ENCODE data around the gene SLC17A9. TPM values are rescaled to one million over a fixed set of nuclear protein-coding genes. Genes with fewer than 3 reads are reported as not detected.
A peak's percentile ranks its signal among the peaks of the same experiment; 100 is the strongest.
"Not testable (repeated sequence)": the region's sequence is repeated elsewhere in the genome, so short reads cannot be mapped to it uniquely, and the experiment has no call there.

SLC17A9 gene
- total RNA-seq, 3 donors from 2014 or later, result 6.8 to 16.1 (median 13.3) TPM

DNA sequence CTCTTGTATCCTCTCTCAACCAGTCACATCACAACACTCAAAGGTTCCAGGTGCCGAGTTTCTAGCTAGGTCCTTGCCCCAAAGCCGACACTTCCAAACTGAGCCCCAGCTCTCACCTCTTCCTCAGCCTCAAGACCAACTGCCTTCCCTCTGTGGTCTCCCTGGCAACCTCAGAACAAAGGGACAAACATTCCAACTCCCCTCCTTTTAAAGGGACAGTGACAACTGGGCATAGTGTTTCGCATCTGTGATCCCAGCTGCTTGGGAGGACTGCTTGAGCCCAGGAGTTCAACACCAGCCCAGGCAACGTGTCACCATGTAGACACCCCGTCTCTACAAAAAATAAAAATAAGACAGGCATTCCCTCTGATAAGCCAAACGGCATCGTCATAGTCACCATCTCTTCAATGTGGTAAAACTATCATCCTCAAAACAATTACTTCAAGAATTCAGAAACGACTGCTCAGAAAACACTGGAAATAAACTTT, 37.5 kb upstream of the SLC17A9 start:
- Mint-ChIP-seq H3K36me3 (ENCODE audit: insufficient read depth) (peaks cover 15% of the 10 kb centered on the region), H3K4me1 (ENCODE audit: low read depth) (peaks cover 67% of the 10 kb centered on the region), H3K27me3 (ENCODE audit: low read depth) (no peaks in the 10 kb centered on the region), H3K4me3 (peak overlapping the region; percentile 47), H3K9me3 (no peaks in the 10 kb centered on the region)
- peak; percentile 16 to 21 for ATAC-seq
- no peak for DNase-seq

DNA sequence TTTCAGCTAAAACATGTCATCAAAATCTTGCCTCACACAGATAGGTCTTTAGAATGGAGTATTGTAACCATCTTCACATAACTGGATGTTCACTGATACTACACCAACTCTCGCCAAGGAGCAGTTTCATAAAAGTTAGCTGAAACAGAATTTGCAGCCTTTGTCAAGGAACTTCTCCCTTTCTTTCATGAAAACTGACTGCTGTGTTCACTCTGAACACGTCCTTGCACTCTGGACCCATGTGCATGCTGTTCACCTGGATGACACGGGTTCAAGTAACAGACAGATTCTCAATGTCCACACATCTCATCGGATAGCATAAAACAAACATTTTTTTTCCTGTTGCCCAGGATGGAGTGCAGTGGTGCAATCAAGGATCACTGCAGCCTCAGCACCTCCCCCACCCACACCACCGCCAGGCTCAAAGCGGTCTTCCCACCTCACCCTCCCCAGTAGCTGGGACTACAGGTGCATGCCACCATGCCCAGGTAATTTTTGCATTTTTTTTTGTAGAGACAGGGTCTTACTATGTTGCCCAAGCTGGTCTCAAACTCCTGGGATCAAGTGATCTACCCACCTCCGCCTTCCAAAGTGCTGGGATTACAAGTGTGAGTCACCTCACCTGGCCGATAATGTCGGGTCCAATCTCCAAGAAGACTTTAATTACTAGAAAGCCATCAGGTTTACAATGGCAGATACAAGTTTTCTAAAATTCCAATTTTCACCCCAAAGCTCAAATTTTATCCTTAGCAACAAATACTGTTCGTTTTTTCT, 35.6 kb upstream of the SLC17A9 start:
- H3K9me3 Mint-ChIP-seq, result no peaks in the 10 kb centered on the region
- DNase-seq, result no peak
- peaks cover 77% of the 10 kb centered on the region for H3K4me1 Mint-ChIP-seq (ENCODE audit: low read depth)
- no peak for ATAC-seq
- peak overlapping the region; percentile 71 for H3K4me3 Mint-ChIP-seq
- no peaks in the 10 kb centered on the region for H3K27me3 Mint-ChIP-seq (ENCODE audit: low read depth)
- peaks cover 8% of the 10 kb centered on the region for H3K36me3 Mint-ChIP-seq (ENCODE audit: insufficient read depth)

DNA sequence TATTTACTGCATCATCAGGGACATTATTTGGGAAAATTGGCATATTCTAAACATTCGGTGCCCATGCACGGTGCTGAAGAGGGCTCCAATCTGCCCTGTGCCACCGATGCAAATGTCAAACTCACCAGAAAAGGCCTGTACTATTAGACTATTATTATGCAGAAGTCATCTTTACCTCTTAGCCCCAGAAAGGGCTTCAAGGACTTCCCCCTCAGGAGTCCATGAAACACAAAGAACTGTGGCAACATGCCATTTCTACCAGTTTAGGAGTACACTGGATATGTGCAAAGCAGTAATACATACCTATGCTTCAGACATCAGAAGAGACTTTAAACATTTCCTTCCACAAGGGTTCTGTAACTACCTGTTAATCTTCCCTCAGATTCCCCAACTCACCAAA, 34.8 kb upstream of the SLC17A9 start:
- ATAC-seq (no peak), DNase-seq (no peak)
- H3K9me3 Mint-ChIP-seq, result no peaks in the 10 kb centered on the region
- peaks cover 85% of the 10 kb centered on the region for H3K4me1 Mint-ChIP-seq (ENCODE audit: low read depth)
- no peaks in the 10 kb centered on the region for H3K27me3 Mint-ChIP-seq (ENCODE audit: low read depth)
- peaks cover 8% of the 10 kb centered on the region for H3K36me3 Mint-ChIP-seq (ENCODE audit: insufficient read depth)
- peak overlapping the region; percentile 71 for H3K4me3 Mint-ChIP-seq

DNA sequence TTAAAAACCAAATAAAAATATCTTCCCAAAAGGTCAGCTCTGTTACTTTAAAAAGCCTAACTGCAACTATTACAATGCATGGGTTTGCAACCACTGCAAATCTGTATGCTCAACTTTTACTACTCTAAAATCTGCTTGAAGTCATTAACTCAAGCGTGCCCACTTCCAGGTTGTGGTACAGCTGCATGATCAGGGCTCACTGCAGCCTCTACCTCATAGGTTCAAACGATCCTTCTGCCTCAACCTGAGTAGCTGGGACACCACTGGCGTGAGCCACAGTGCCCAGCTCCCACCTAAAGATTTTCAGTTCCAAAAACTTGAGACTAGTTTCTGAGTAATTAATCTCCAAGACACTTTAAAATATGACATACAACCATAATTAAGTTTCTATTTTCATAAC, 34.4 kb upstream of the SLC17A9 start:
- H3K36me3 Mint-ChIP-seq (ENCODE audit: insufficient read depth), result peaks cover 6% of the 10 kb centered on the region
- no peak for DNase-seq
- H3K4me3 Mint-ChIP-seq, result peak overlapping the region; percentile 71
- peak; percentile 28 to 44 for ATAC-seq
- H3K4me1 Mint-ChIP-seq (ENCODE audit: low read depth), result peaks cover 86% of the 10 kb centered on the region
- H3K27me3 Mint-ChIP-seq (ENCODE audit: low read depth), result no peaks in the 10 kb centered on the region
- H3K9me3 Mint-ChIP-seq, result no peaks in the 10 kb centered on the region

DNA sequence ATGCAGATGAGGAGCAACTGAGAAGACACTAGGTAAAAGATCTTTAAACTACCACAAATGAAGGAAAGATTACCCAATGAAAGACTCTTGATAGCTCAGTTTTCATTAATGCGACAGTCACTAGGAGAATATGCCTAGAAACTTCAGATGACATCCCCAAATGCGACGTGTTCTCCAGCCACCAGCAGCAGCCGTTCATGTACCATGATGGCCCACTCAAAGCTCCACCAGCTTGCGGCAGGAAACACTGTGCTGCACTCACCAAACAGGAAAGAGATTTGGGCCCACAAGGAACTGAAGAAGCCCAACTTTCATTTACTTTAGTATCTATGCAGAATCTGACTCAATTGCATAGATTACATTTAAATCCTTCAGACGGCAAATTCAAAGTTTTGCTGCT, 33.7 kb upstream of the SLC17A9 start:
- peaks cover 6% of the 10 kb centered on the region for H3K36me3 Mint-ChIP-seq (ENCODE audit: insufficient read depth)
- H3K27me3 Mint-ChIP-seq (ENCODE audit: low read depth), result no peaks in the 10 kb centered on the region
- peak overlapping the region; percentile 71 for H3K4me3 Mint-ChIP-seq
- ATAC-seq, result peak; percentile 55 to 61
- DNase-seq, result peak; percentile 36
- peaks cover 92% of the 10 kb centered on the region for H3K4me1 Mint-ChIP-seq (ENCODE audit: low read depth)
- H3K9me3 Mint-ChIP-seq, result no peaks in the 10 kb centered on the region

DNA sequence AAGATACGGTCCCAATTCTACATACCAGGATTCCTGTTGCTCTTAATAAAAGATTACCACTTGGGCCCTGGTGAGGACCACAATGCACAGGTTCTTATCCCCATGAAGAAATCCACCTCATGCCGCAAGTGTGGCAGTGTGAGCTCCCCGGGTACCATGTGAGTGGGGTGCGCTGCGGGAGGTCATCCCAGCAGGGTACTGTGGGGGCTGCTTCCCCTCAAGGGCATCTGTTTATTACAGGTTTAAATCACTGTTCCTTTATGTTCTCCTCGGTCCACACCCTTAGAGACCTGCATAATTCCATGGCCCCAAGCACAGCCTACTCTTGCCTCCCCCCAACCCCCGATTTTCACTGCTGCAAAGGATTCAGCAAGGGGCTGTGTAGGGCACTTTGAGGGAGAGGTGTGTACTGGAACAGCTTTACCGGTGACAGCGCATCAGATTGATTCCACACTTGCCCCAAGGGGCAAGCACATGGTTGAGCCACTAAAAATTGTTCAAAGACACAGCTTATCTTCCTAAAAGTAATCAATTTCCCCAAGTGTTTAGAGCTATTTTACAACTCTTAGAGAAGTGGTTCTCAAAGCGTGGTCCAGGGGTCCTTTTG, 32.4 kb upstream of the SLC17A9 start:
- H3K4me3 Mint-ChIP-seq, result peak overlapping the region; percentile 71
- H3K36me3 Mint-ChIP-seq (ENCODE audit: insufficient read depth), result peaks cover 6% of the 10 kb centered on the region
- DNase-seq (no peak), ATAC-seq (no peak)
- no peaks in the 10 kb centered on the region for H3K9me3 Mint-ChIP-seq
- no peaks in the 10 kb centered on the region for H3K27me3 Mint-ChIP-seq (ENCODE audit: low read depth)
- peaks cover 92% of the 10 kb centered on the region for H3K4me1 Mint-ChIP-seq (ENCODE audit: low read depth)

DNA sequence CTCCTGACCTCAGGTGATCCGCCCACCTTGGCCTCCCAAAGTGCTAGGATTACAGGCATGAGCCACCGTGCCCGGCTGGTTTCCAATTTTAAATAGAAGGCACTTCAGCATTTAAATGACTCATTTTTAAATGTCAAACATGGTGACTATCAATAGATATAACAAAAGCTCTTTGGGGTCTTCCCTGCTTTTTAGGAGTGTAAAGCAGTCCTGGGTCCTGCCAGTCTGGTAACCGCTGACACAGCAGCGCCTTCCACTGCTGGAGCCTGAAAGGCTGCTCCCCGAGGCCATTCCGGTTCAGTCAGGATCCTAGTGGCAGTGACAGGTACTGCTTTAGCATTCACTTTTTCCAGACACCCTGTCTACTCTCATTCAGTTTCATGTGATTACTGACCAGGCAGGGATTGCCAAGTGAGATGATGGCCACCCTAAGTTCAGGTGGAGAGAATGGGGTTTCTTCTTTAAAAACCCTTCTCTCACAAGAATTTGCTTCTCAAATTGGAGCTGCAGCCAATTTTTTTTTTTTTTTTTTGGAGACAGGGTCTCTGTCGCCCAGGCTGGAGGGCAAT, 31.3 kb upstream of the SLC17A9 start:
- ATAC-seq, result peak; percentile 61
- H3K27me3 Mint-ChIP-seq (ENCODE audit: low read depth), result no peaks in the 10 kb centered on the region
- no peaks in the 10 kb centered on the region for H3K9me3 Mint-ChIP-seq
- DNase-seq, result peak; percentile 58
- H3K4me1 Mint-ChIP-seq (ENCODE audit: low read depth), result peaks cover 83% of the 10 kb centered on the region
- H3K36me3 Mint-ChIP-seq (ENCODE audit: insufficient read depth), result peaks cover 6% of the 10 kb centered on the region
- H3K4me3 Mint-ChIP-seq, result peak overlapping the region; percentile 71

DNA sequence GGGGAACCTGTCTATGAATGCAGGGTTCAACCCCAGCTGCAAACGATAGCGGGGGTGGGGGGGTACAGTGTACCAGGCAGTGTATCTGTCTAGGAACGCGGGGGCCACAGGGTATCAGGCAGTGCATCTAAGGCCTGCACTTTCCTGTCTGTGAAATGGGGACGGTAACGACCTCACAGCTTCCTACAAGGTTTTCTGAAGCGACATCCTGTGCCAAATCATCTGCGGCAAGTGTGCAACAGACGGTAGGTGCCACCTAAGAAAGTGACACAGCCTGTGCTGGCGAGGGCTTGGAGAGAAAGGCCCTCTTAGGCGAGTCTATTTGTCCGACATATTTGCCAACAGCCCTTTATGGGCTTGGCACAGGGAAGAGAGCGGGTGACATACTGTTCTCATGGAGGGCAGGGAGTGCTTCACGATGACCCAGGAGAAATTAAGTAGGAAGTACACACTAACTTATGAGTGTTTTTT, 30.0 kb upstream of the SLC17A9 start:
- peak; percentile 1 to 9 for ATAC-seq
- no peaks in the 10 kb centered on the region for H3K9me3 Mint-ChIP-seq
- H3K4me3 Mint-ChIP-seq, result peak overlapping the region; percentile 76
- peak; percentile 36 for DNase-seq
- H3K27me3 Mint-ChIP-seq (ENCODE audit: low read depth), result no peaks in the 10 kb centered on the region
- peaks cover 5% of the 10 kb centered on the region for H3K36me3 Mint-ChIP-seq (ENCODE audit: insufficient read depth)
- H3K4me1 Mint-ChIP-seq (ENCODE audit: low read depth), result peaks cover 81% of the 10 kb centered on the region

DNA sequence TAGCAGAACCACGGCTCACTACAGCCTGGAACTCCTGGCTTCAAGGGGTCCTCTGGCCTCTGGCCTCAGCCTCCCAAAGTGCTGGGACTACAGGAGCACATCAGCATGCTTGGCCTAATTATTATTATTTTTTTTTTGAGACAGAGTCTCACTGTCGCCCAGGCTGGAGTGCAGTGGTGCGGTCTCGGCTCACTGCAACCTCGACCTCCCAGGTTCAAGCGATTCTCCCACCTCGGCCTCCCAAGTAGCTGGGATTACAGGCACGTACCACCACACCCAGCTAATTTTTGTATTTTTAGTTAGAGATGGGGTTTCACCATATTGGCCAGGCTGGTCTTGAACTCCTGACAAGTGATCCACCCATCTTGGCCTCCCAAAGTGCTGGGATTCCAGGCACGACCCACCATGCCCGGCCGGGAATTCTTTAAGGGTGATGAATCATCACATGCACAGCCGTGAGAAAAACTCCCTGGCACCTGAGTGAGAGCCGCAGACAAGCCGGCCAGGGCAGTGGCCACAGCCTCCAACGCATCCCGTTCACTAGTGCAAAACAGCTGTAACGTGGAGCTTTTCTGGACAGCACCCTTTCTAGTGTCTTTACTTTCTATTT, 29.3 kb upstream of the SLC17A9 start:
- ATAC-seq; H3K36me3 Mint-ChIP-seq (ENCODE audit: insufficient read depth); H3K27me3 Mint-ChIP-seq (ENCODE audit: low read depth); DNase-seq; H3K9me3 Mint-ChIP-seq: not testable (repeated sequence)
- Mint-ChIP-seq H3K4me3 (peak overlapping the region; percentile 92), H3K4me1 (ENCODE audit: low read depth) (peaks cover 81% of the 10 kb centered on the region)

DNA sequence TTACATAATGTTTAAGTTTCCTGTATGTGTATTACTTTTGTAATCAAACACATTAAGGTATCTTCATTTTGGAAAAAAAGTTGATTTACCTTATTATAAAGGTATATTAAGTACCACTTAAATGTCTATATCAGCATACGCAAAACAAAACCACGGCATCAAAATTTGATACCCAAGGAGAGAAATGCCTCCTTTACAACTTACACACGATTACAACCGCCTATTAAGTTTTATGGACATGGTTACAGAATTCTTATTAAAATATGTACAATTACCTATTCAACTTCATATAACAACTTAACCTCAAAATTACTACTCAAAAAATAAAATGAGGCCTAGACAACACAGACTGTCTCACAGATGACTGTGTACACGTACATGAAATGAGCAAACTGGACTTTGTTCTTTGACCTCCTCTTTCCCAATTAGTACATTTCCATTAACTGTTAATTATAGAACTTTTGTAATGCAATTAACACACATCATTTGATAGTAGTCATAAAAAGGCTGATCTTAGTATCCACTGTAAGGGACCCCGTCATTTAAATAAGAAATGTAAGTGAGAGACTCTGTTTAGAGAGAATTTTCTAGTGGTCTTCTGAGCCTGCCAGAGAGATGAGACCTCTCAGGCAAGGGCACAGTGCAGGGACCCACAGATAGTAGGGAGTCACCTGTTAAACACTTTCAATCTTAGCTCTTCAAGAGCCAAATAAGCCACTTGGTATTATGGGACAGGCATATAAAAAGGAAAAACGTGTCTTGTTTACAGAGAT, 28.7 kb upstream of the SLC17A9 start:
- H3K4me1 Mint-ChIP-seq (ENCODE audit: low read depth), result peaks cover 81% of the 10 kb centered on the region
- H3K27me3 Mint-ChIP-seq (ENCODE audit: low read depth), result no peaks in the 10 kb centered on the region
- no peaks in the 10 kb centered on the region for H3K9me3 Mint-ChIP-seq
- peak overlapping the region; percentile 92 for H3K4me3 Mint-ChIP-seq
- no peak for DNase-seq
- ATAC-seq, result no peak
- peaks cover 5% of the 10 kb centered on the region for H3K36me3 Mint-ChIP-seq (ENCODE audit: insufficient read depth)

DNA sequence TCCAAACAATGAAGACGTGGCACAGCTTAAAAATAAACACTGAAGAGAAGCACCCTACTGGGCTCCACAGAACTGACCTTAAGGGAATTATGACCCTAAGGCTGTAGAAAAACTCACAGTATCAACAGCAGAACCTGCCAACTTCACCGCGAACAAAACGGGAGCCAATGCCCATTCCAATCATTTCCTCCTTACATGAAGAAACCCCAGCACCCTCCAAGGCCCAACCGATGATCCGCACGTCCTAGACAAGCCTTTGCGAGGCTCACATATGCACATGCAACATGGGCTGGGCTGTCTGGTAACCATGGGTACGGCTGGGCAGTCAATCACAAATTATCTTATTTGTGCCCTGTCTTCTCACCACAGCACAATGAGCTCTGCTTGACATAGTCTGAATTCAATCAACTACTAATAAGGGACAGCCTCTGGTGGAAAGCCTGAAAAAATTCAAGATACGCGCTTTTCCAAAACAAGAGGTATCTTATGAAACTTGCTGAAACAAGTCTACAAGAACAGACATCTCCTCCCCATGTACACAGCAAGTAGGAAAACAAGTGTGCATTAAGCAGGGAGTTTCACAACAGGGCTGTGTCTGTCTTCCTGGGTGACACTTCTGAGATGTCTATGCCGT, 27.9 kb upstream of the SLC17A9 start:
- Mint-ChIP-seq H3K4me1 (ENCODE audit: low read depth) (peaks cover 76% of the 10 kb centered on the region), H3K9me3 (no peaks in the 10 kb centered on the region), H3K4me3 (peak overlapping the region; percentile 92), H3K36me3 (ENCODE audit: insufficient read depth) (peaks cover 5% of the 10 kb centered on the region), H3K27me3 (ENCODE audit: low read depth) (no peaks in the 10 kb centered on the region)
- ATAC-seq (no peak), DNase-seq (no peak)

DNA sequence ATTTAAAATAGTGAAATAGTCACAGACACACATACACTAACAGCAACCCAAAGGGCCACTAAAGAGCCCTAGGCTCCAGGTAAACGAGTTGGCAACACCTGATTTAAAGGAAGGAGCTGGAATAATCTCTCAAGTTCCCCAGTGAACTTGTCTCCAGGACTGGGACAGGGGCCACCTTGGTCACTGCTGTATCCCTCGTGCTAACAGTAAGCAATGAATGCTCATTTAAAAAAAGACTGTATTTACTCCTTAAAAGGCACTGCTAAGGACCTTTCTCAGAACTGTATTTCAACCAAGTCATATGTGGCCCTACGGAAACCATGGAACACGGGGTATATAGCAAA, 27.5 kb upstream of the SLC17A9 start:
- H3K4me1 Mint-ChIP-seq (ENCODE audit: low read depth), result peaks cover 76% of the 10 kb centered on the region
- no peaks in the 10 kb centered on the region for H3K9me3 Mint-ChIP-seq
- DNase-seq, result no peak
- peak overlapping the region; percentile 92 for H3K4me3 Mint-ChIP-seq
- no peaks in the 10 kb centered on the region for H3K27me3 Mint-ChIP-seq (ENCODE audit: low read depth)
- no peak for ATAC-seq
- H3K36me3 Mint-ChIP-seq (ENCODE audit: insufficient read depth), result peaks cover 5% of the 10 kb centered on the region

DNA sequence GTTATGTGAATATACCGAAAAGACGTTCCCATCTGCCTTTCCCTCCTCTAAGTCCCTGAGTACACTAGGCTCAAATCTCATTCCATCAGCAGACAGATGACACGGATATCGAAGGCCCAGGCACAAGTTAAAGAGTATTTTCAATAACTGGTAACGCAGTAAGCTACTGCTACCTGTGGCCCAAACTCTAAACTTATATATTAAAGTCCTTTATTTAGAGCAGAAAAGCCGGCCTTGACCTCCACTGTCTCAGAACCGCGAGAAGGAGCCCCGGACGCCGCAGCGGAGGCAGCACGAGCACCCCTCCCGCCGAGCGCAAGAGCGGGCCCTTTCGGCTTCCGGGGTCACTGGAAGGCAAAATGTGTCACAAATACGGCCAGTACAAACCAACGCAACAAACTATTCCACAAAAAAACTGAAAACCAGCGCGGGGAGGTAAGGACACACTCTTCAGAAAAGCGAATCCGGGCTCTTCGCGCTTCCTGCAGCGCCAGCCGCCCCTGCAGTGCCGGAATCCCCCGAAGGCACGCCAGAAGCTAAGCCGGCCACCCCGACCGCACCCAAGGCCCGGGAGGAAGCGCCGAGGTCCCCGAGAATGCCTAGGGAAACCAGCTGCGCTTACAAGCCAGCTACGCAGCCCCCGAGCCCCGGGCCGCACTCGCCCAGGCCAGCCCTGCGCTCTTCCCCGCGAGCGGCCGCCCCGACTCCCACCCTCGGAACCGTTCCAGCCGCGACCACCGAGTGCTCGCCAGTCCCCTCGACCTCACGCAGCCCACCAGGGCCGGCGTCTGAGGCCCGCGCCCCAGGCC, 26.9 kb upstream of the SLC17A9 start:
- ATAC-seq, result peak; percentile 12 to 18
- peaks cover 76% of the 10 kb centered on the region for H3K4me1 Mint-ChIP-seq (ENCODE audit: low read depth)
- H3K4me3 Mint-ChIP-seq, result peak overlapping the region; percentile 92
- H3K36me3 Mint-ChIP-seq (ENCODE audit: insufficient read depth), result peaks cover 5% of the 10 kb centered on the region
- no peaks in the 10 kb centered on the region for H3K27me3 Mint-ChIP-seq (ENCODE audit: low read depth)
- peak; percentile 25 for DNase-seq
- no peaks in the 10 kb centered on the region for H3K9me3 Mint-ChIP-seq
